Left ventricle myocardium superior (tissue), 1 donor: ENCODE data around the gene PACS1. TPM values are rescaled to one million over a fixed set of nuclear protein-coding genes. Genes with fewer than 3 reads are reported as not detected.
"Not testable (repeated sequence)": the region's sequence is repeated elsewhere in the genome, so short reads cannot be mapped to it uniquely, and the experiment has no call there.

ENCODE experiments used
- ATAC-seq: fragments of 200-7000 bp; cut with Tn5 transposase; one replicate; pipeline ENCODE4 v1.9.1; 2020; ENCODE audit warnings: mild to moderate bottlenecking, moderate library complexity
- DNase-seq: peaks from one replicate; pipeline ENCODE4 v3.0.0-alpha.2; 2020
- intact Hi-C: fragments of 100-400 bp; cut with micrococcal nuclease; formaldehyde crosslinking; loops from one replicate; pipeline ENCODE4 v1.11.0; 2022
- total RNA-seq: library from RNA; stranded (reverse); fragmentation: NEBNext Ultra II Directional; extraction: Animal tissue kit (Norgen Biotek cat#: 25700); gene quantifications from one replicate; pipeline ENCODE4 v1.2.1, GENCODE V29; 2021
- donor health status: DM: no; HTN: yes; CAD: no; lungs with severe emphysema.

The PACS1 gene
- total RNA-seq, 1 donor from 2014 or later, result 59.0 TPM

GRCh38 chr11:66230978-66231377, 160.9 kb downstream of the PACS1 start:
- no peak for DNase-seq
- no peak for ATAC-seq
- intact Hi-C loops, result no loop called here

- DNase-seq (no peak), ATAC-seq (peak; percentile 41)
- intact Hi-C loops, result no loop called here
These were observed 161.5 kb downstream of the PACS1 start for GRCh38 chr11:66231561-66231960.

GRCh38 chr11:66232769-66233168, 162.7 kb downstream of the PACS1 start:
- intact Hi-C loops, result no loop called here
- ATAC-seq (no peak), DNase-seq (no peak)

- intact Hi-C loops, result no loop called here
- ATAC-seq (no peak), DNase-seq (no peak)
These were observed 163.2 kb downstream of the PACS1 start for GRCh38 chr11:66233301-66233700.

- DNase-seq, result no peak
- intact Hi-C loops, result no loop called here
- ATAC-seq, result no peak
These were observed 165.1 kb downstream of the PACS1 start for GRCh38 chr11:66235141-66235540.

GRCh38 chr11:66237867-66238266, 167.8 kb downstream of the PACS1 start:
- DNase-seq (no peak), ATAC-seq (no peak)
- intact Hi-C loops, result no loop called here

GRCh38 chr11:66238786-66239413, 168.8 kb downstream of the PACS1 start:
- intact Hi-C loops, result no loop called here
- ATAC-seq, result no peak
- DNase-seq, result no peak

- intact Hi-C loops, result no loop called here
- ATAC-seq (no peak), DNase-seq (no peak)
These were observed 169.4 kb downstream of the PACS1 start for GRCh38 chr11:66239511-66239910.

- intact Hi-C loops, result no loop called here
These were observed 170.1 kb downstream of the PACS1 start for GRCh38 chr11:66239998-66240780.

GRCh38 chr11:66240781-66241136, 170.7 kb downstream of the PACS1 start:
- DNase-seq (no peak), ATAC-seq (no peak)
- intact Hi-C loops, result no loop called here

More at GRCh38 chr11:66239998-66240780, 170.1 kb downstream of the PACS1 start:
- ATAC-seq, result no peak
- no peak for DNase-seq

GRCh38 chr11:66242095-66242765, 172.2 kb downstream of the PACS1 start:
- ATAC-seq (peak; percentile 69), DNase-seq (peak; percentile 54)
- intact Hi-C loops, result no loop called here

GRCh38 chr11:66243782-66244535, 173.9 kb downstream of the PACS1 start:
- ATAC-seq (no peak), DNase-seq (no peak)
- intact Hi-C loops, result no loop called here

GRCh38 chr11:66247295-66247694, 177.2 kb downstream of the PACS1 start:
- ATAC-seq, result no peak
- DNase-seq, result no peak
- intact Hi-C loops, result no loop called here

- ATAC-seq (no peak), DNase-seq (no peak)
- intact Hi-C loops, result no loop called here
These were observed 177.7 kb downstream of the PACS1 start for GRCh38 chr11:66247801-66248200.

GRCh38 chr11:66248903-66249302, 178.8 kb downstream of the PACS1 start:
- intact Hi-C loops, result no loop called here
- no peak for DNase-seq
- ATAC-seq, result no peak

GRCh38 chr11:66251809-66252208, 181.7 kb downstream of the PACS1 start:
- intact Hi-C loops, result no loop called here
- ATAC-seq (no peak), DNase-seq (no peak)

GRCh38 chr11:66253081-66253480, 183.0 kb downstream of the PACS1 start:
- ATAC-seq, DNase-seq, intact Hi-C loops: not testable (repeated sequence)

GRCh38 chr11:66258473-66258893, 188.4 kb downstream of the PACS1 start:
- DNase-seq (no peak), ATAC-seq (no peak)
- intact Hi-C loops, result no loop called here

- ATAC-seq (no peak), DNase-seq (no peak)
- intact Hi-C loops, result no loop called here
These were observed 189.2 kb downstream of the PACS1 start for GRCh38 chr11:66259225-66259624.

- DNase-seq (no peak), ATAC-seq (no peak)
- intact Hi-C loops, result no loop called here
These were observed 189.9 kb downstream of the PACS1 start for GRCh38 chr11:66259956-66260355.
